T-helper 9 cell (primary cell): ENCODE results near the gene PIM3.
"Not testable (repeated sequence)": the region's sequence is repeated elsewhere in the genome, so short reads cannot be mapped to it uniquely, and the experiment has no call there.

Source experiments
- DNase-seq: peaks from one replicate; pipeline ENCODE4 v3.0.0-alpha.2; 2020

PIM3 gene

GRCh38 chr22:49943771-49944398 lies 16.7 kb upstream of the PIM3 start:
- no peak for DNase-seq

- DNase-seq: no peak
Measured at GRCh38 chr22:49944399-49944891, 16.1 kb upstream of the PIM3 start.

- DNase-seq: not testable (repeated sequence)
Measured at GRCh38 chr22:49945042-49945794, 15.4 kb upstream of the PIM3 start.

- DNase-seq: no peak
Measured at GRCh38 chr22:49946612-49947295, 13.8 kb upstream of the PIM3 start.

GRCh38 chr22:49947296-49947622 lies 13.3 kb upstream of the PIM3 start:
- DNase-seq: no peak

GRCh38 chr22:49948116-49948957 lies 12.2 kb upstream of the PIM3 start:
- DNase-seq: no peak

- DNase-seq: no peak
Measured at GRCh38 chr22:49948958-49949913, 11.3 kb upstream of the PIM3 start.

- DNase-seq: no peak
Measured at GRCh38 chr22:49949914-49950292, 10.7 kb upstream of the PIM3 start.

- no peak for DNase-seq
Measured at GRCh38 chr22:49950396-49950994, 10.1 kb upstream of the PIM3 start.

- DNase-seq: no peak
Measured at GRCh38 chr22:49951000-49951677, 9.4 kb upstream of the PIM3 start.

GRCh38 chr22:49951678-49951985 lies 8.9 kb upstream of the PIM3 start:
- DNase-seq: no peak

GRCh38 chr22:49951986-49952896 lies 8.3 kb upstream of the PIM3 start:
- DNase-seq: no peak

GRCh38 chr22:49953027-49953679 lies 7.4 kb upstream of the PIM3 start:
- DNase-seq: no peak

- DNase-seq: no peak
Measured at GRCh38 chr22:49953680-49954344, 6.8 kb upstream of the PIM3 start.

GRCh38 chr22:49954354-49954753 lies 6.2 kb upstream of the PIM3 start:
- no peak for DNase-seq

- no peak for DNase-seq
Measured at GRCh38 chr22:49954991-49955580, 5.5 kb upstream of the PIM3 start.

GRCh38 chr22:49955581-49956417 lies 4.8 kb upstream of the PIM3 start:
- no peak for DNase-seq
